Measurements from ENCODE around the gene PLEK2.
"Not testable (repeated sequence)": the region's sequence is repeated elsewhere in the genome, so short reads cannot be mapped to it uniquely, and the experiment has no call there.

The PLEK2 gene

DNA sequence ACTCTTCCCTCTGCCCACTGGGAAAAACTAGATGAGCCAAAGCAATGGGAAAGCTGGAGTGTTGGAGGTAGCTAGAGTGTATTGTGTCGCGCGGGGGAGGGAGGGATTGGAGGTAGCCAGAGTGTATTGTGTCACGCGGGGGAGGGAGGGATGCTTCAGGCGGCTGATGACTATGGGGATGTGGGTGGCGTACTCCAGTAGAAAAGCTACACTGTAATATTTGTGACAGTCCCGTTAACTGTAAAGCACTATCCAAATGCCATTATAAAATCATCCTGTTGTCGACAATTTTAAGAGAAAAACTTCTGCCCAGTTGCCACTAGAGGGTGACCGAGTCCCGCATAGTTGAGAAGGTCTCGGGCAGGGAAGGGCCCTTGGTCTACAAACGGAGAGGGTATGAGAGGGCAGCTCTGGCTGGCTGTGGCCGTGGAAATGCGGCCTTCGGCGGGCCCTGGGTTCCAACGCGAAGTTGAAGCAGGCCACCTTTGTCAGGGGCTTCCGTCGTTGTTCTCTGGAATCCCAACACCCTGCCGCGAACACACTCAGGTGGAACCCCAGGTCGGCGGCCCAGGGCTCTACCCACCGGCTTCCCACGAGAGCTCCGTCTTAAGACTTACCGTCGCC is 15.1 kb upstream of the PLEK2 start:
- DNase-seq, result peak; percentile 79 to 81

DNA sequence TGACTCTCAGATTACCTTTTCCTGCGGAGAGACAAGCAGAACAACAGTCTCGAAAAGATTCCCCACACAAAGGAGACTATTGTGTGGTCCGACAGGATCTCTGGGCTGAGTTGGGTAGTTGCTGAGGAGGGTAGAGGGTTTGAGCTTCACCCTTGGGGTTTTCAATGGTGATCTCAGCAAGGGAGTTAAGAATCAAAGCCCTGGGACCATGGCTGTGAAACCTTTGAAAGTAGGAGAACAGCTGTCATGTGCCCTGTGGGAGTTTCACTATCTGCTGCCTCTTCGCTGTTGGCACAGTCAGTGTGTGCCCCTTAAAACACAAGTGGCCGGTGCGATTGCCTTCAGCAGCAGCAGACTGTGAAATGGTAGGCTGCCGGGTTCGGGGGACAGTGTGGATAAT is 14.2 kb upstream of the PLEK2 start:
- no peak for DNase-seq

- no peak for DNase-seq
Observed at GRCh38 chr14:67425608-67426007, 13.6 kb upstream of the PLEK2 start.

GRCh38 chr14:67424539-67424938 is 12.6 kb upstream of the PLEK2 start:
- no peak for DNase-seq

- no peak for DNase-seq
Observed at GRCh38 chr14:67423424-67423823, 11.5 kb upstream of the PLEK2 start.

DNA sequence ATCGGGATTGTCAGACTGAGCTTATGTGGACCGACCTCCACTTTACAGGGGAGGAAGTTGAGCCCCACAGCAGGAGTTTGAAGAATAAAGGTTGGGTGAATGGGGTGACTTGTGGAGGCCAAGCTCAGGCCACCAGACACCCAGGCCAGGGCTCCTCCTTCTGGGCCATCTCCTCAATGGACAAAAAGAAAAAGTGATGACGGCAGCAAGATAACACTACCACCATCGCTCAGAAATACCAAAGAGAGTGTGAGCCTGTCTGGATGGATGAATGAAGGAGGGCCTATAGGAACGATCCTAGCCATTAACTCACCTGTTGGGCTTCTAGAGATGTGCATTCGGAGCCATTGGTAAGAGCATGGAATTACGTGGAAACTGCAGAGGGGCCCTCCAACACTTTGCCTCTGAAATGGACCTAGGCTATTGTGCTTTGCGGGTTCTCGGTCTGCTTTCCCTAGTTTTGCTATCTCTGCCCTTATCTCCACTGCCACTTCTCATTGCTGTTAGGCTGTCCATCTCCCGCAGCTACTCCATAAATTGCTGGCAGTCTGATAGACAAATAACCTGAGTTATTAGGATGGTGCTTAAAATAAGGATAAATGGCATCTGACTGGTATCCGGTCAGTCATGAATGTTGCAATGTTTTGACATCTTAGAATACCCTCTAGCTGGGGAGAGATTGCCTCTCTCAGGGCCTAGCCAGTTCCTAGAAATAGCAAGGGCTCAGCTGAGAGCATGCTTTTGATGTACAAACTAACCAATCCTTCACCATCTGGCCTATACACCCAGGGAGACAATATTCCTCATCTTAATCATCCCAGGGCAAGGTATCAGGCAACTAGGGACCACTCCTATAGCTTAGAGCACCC is 9.6 kb upstream of the PLEK2 start:
- DNase-seq, result no peak

DNA sequence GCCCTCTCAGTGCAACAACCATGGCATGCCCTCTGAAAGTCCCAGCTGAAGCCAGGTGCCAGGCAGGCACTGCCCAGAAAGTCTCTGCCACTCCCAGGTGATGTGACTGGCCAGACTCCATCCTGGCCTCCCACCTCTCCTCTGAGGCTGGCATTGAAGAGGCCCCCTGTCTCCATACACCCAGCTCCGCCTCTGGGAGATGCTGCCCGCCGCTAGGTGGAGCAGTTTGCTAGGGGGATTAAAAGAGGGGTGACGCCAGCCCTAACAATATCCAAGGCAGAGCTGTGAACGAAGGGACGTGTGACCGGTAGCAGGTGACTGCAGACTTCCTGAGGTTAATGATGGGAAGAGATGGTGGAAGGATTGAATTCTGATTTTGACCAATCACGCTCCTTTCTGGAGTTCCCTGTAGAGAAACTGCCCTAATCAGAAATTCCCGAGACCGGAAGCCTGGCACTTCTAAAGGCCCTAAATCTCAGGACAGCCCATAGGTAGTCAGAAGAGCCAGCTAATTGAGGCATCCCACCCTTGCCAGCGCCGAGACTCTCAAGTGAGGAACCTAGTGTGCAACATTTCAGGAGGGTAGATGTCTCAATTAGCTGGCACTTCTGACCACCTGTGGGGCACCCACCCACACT is 8.3 kb upstream of the PLEK2 start:
- peak in 1 of 2 donors; percentile 30 for DNase-seq

DNA sequence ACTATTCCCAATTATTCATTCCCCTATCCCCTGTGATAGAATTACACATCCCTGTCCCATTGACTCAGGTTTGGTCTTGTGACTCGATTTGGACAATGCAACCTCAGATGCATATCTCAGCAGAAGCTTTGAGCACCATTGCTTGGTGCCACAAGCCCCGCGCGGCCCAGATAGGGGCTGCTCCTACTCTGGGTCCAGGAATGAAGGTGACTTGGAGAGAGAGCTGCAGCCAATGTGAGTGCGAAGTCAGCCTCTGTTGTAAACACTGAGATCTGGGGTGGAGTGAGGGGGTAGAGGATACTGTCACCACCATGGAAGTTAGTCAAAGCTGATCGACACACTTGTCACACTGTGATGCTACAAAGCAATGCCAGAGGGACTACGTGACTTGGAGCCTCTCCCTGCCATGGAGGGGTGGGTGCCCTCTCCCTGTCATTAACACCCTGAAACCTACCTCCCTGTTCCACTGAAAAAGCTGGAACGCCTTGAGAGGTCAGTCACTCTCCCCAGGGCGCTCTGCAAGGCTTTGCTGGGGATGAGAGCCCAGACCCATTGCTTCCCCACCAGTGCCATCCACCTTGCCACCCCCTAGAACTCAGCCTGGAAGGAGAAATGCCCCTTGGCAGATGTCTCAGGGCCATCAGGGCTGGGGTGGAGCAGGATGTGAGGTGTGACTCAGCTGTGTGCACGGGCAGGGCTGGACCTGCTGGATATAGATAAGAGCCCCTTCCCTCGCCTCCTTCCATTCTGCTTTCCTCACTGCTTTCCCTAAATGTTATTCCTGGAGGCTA is 6.6 kb upstream of the PLEK2 start:
- DNase-seq, result no peak

DNA sequence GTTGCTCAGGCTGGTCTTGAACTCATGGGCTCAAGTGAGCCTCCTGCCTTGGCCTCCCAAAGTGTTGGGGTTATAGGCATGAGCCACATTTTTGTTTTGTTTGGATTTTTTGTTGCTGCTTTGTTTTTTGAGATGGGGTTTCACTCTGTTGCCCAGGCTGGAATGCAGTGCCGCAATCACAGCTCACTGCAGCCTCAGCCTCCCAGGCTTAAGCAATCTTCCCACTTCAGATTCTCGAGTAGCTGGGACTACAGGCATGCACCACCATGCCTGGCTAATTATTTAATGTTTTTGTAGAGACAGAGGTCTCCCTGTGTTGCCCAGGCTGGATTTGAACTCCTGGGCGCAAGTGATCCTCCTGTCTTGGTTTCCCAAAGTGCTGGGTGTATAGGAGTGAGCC is 5.7 kb upstream of the PLEK2 start:
- no peak for DNase-seq

DNA sequence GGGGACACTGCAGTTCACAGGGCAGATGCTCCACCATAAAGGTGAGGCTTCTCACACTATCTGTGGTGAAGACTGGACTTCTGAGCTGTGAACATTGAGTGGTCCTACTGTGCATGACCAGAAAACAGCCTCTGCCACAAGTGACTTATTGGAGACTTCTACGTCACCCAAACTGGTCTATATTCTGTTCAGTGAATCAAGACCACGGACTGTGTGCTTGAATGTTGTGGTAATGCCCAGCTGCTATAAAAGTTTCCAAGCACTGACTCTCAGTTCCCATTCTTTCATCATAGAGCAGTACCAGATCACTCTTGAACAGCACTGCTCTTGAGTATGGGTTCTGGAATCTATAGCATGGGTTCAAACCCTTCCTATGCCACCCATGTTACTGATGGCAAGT is 4.8 kb upstream of the PLEK2 start:
- no peak for DNase-seq

DNA sequence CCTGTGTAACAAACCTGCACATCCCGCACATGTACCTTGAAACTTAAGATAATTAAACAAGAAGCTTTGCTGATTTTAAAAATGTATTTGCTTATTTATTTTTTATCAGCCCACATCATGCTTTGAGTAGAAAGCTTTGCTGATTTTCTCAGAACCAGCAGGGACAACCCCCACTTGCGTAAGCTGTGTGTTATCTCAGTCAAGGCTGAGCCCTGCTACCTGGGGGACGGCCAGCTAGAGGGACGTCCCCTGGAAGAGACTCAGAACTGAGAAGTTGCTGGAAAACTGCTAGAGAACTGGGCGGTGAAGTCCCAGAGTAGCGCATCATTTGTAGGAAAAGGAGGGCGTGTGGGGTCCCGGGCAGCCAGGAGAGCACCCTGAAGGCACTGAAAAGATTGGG is 4.1 kb upstream of the PLEK2 start:
- DNase-seq, result no peak

- DNase-seq, result not testable (repeated sequence)
Observed at GRCh38 chr14:67415610-67416009, 3.6 kb upstream of the PLEK2 start.

DNA sequence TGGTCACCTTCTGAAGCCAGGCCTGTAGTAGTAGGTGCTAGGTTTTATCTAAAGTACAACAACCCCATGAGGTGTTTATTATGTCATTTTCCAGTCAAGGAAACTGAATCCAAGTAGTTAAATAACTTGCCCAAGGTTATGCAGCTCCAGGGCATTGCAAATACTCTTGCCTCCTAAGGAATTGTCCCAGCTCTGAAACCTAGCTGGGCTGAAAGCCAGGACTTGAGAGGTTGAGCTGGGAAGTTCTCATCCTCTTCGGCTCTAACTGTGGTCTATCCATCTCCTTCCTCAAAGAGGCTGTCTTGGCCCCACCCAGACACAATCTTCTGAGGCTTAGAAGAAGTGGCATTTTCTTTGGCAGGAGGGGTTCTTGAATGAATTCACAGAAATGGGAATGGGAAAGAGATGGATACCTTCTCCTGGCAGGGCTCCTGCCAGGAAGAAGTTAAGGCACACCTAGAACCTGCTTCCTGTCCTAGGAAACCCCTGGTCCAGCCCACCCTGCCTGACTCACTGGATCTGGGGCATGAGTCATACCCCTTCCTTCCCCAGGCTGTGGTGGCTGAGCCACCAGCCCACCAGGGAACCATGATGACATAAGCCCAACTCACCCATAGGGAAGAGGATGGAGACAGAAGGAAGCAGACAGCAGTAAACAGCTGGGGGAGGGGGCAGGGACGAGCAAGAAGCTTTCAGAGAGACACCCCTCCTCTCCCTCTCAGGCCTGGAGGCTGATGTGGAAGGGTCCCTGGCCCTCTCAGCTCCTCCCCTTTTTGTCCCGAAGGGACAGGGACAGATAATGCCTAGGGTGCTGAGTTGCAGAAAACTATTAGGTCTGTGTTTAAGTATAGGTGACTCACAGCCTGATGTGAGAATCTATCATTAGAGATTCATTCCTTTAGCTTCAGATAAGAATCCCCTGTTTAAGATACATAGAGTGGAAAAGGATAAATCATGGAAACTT is 2.1 kb upstream of the PLEK2 start:
- peak in 1 of 2 donors; percentile 11 for DNase-seq

DNA sequence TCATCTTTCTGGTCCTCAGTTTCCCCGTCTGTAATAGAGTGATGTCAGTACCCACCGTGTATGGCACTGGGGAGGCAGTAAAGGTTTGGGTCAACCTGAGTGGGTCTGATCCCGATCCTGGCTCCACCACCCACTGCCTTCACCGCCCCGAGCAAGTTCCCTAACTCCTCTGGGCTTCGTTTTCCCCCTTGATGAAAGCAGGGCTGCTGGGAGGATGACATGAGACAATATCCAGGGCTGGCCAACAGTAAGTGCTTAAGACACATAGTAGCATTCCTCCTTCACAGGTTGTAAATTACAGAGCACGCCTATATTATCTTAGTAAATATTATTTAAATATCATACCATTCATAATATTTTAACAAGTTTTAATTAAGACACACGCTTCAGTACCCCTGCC is 595 bp downstream of the PLEK2 start:
- no peak for DNase-seq

- no peak for DNase-seq
Observed at GRCh38 chr14:67410313-67410712, 1.7 kb downstream of the PLEK2 start.

- no peak for DNase-seq
Observed at GRCh38 chr14:67409461-67409860, 2.5 kb downstream of the PLEK2 start.

DNA sequence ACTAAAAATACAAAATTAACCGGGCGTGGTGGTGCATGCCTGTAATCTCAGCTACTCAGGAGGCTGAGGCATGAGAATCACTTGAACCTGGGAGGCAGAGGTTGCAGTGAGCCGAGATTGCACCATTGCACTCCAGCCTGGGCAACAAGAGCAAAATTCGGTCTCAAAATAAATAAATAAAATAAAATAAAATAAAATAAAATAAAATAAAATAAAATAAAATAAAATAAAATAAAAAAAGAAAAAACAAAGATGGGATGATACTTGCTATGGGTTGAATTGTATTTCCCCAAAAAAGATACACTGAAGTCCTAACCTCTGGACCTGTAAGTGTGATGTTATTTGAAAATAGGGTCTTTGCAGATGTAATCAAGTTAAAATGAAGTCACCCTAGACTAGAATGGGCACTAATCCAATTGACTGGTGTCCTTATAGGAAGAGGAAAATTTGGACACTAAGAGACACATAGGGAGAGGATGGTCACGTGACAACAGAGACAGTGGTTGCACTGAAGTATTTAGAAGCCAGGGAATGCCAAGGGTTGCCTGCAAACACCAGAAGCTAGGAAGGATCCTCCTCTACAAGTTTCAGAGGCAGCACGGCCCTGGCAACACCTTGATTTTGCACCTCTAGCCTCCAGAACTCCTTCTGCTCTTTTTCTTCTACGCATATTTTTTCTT is 3.7 kb downstream of the PLEK2 start:
- not testable (repeated sequence) for DNase-seq

- DNase-seq, result no peak
Observed at GRCh38 chr14:67405771-67406170, 6.2 kb downstream of the PLEK2 start.

DNA sequence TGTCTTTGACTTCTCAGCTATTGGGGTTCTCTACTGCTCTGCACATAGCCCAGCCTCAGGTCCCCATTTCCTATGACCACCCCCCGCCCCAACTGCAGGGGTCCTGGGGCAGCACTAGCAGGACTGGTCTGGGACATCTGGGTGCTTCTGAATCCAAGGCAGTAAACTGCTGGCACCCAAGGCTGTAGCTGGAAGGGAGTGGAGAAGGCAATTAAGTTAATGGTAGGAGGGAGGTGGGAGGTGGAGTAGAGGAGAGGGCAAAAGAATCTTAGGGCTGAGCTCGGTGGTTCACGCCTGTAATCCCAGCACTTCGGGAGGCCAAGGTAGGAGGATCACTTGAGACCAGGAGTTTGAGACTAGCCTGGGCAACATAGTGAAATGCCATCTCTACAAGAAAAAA is 11.5 kb downstream of the PLEK2 start:
- no peak for DNase-seq

DNA sequence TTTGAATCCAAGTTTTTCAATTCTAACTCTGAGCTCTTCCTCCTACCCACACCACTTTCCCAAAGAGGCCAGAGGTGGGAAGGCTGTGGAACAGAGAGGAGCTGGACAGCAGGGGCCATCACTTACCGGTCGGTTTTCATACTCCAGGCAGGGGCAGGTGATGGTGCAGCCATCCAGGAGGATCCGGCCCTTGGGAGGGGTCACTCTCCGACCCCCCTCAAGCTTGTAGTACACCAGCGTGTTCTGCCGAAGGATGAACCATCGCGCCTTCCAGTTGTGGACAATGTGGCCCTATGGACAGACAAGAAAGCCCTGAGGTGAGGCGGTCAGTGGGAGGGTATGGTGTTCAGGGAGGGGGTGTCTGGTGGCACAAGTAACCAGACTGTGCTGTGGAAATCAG is 14.4 kb downstream of the PLEK2 start:
- DNase-seq, result no peak

GRCh38 chr14:67396381-67396970 is 15.5 kb downstream of the PLEK2 start:
- DNase-seq, result no peak
